HEK293 (cell line): ENCODE measurements around the gene CDY2B.
"Not testable (repeated sequence)": the region's sequence is repeated elsewhere in the genome, so short reads cannot be mapped to it uniquely, and the experiment has no call there.

Source experiments
- ZBTB8A ChIP-seq: fragments of 450-650 bp; formaldehyde crosslinking; IDR thresholded peaks from 2 replicates; pipeline ENCODE4 v1.5.1; 2016; ENCODE audit warnings: missing biosample characterization, missing genetic modification characterization
- ZNF514 ChIP-seq: fragments of 450-650 bp; formaldehyde crosslinking; IDR thresholded peaks from 2 replicates; pipeline ENCODE4 v1.5.1; 2016; ENCODE audit warnings: missing biosample characterization, missing genetic modification characterization
- TF ChIP-seq, protein P1 (sequence below): fragments of 450-650 bp; formaldehyde crosslinking; IDR thresholded peaks from 2 replicates; pipeline ENCODE4 v1.5.1; 2016; ENCODE audit warnings: missing biosample characterization, missing genetic modification characterization

- TF ChIP-seq, protein P1, sequence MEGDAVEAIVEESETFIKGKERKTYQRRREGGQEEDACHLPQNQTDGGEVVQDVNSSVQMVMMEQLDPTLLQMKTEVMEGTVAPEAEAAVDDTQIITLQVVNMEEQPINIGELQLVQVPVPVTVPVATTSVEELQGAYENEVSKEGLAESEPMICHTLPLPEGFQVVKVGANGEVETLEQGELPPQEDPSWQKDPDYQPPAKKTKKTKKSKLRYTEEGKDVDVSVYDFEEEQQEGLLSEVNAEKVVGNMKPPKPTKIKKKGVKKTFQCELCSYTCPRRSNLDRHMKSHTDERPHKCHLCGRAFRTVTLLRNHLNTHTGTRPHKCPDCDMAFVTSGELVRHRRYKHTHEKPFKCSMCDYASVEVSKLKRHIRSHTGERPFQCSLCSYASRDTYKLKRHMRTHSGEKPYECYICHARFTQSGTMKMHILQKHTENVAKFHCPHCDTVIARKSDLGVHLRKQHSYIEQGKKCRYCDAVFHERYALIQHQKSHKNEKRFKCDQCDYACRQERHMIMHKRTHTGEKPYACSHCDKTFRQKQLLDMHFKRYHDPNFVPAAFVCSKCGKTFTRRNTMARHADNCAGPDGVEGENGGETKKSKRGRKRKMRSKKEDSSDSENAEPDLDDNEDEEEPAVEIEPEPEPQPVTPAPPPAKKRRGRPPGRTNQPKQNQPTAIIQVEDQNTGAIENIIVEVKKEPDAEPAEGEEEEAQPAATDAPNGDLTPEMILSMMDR (tag by site-specific recombination): not testable (repeated sequence)
- not testable (repeated sequence) for TF ChIP-seq ZBTB8A, ZNF514 (tag by site-specific recombination)
These were observed 1.7 kb upstream of the CDY2B start for GRCh38 chrY:17881697-17882096.
